ENCODE measurements around the gene LARGE1.

LARGE1 gene

GRCh38 chr22:33302049-33302545 is 618.2 kb downstream of the LARGE1 start:
- no peaks in the 10 kb centered on the region for H3K27me3 ChIP-seq (ENCODE audit: insufficient read depth, low read length, poor library complexity, severe bottlenecking)
- H3K9me2 ChIP-seq (replicated peaks; ENCODE audit: low read depth, low read length) = no peaks in the 10 kb centered on the region
- H4K20me1 ChIP-seq (ENCODE audit: insufficient read depth, low read length, poor library complexity, severe bottlenecking) = no peaks in the 10 kb centered on the region
- TF ChIP-seq CTCF (conservative IDR thresholded peaks at IDR 0.05; ENCODE audit: low read length) = peak; percentile 75
- TF ChIP-seq EZH2phosphoT487 (IDR thresholded peaks at IDR 0.05; ENCODE audit: borderline replicate concordance) = no peak
- no peaks in the 10 kb centered on the region; the same call in 1 of the 2 replicates for H3K9me3 ChIP-seq (ENCODE audit: insufficient read depth, low read depth, low read length)
- no peak overlapping the region for H2AFZ ChIP-seq (ENCODE audit: low read length)
- no peak overlapping the region for H3K9ac ChIP-seq (ENCODE audit: low read depth, low read length, poor library complexity, severe bottlenecking)
- no peaks in the 10 kb centered on the region for H3F3A ChIP-seq (ENCODE audit: low read depth)
- H3K4me2 ChIP-seq (ENCODE audit: low read depth, low read length, poor library complexity, severe bottlenecking) = no peak overlapping the region
- no peak overlapping the region for H3K4me3 ChIP-seq (ENCODE audit: low read length, poor library complexity, severe bottlenecking)
- no peaks in the 10 kb centered on the region for H3K79me2 ChIP-seq (ENCODE audit: insufficient read depth, low read length)
- H3K36me3 ChIP-seq (ENCODE audit: insufficient read depth, low read length) = no peaks in the 10 kb centered on the region
- H3K4me1 ChIP-seq (ENCODE audit: insufficient read depth, low read length, poor library complexity, severe bottlenecking) = no peaks in the 10 kb centered on the region

DNA sequence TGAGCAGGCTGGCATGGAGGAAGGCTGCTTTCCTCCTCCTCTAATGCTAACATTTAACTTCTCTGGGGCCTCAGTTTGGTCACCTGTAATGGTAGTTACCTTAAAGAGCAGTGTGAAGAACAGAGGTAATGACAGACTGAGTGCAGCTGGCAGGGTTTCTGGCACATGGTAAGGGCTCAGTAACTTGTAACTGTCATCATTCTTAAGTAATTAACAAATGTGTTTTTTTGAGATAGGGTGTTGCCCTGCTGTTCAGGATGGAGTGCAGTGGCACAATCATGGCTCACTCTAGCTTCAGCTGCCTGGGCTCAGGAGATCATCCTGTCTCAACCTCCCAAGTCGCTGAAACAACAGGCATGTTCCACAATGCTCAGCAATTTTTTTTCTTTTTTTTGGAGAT is 620.1 kb downstream of the LARGE1 start:
- TF ChIP-seq EZH2phosphoT487 (IDR thresholded peaks at IDR 0.05; ENCODE audit: borderline replicate concordance) = no peak
- TF ChIP-seq CTCF (conservative IDR thresholded peaks at IDR 0.05; ENCODE audit: low read length) = no peak
- Histone ChIP-seq H4K20me1 (ENCODE audit: insufficient read depth, low read length, poor library complexity, severe bottlenecking) (no peaks in the 10 kb centered on the region), H2AFZ (ENCODE audit: low read length) (no peak overlapping the region), H3K27me3 (ENCODE audit: insufficient read depth, low read length, poor library complexity, severe bottlenecking) (no peaks in the 10 kb centered on the region), H3F3A (ENCODE audit: low read depth) (no peaks in the 10 kb centered on the region), H3K9me3 (ENCODE audit: insufficient read depth, low read depth, low read length) (no peaks in the 10 kb centered on the region; the same call in 1 of the 2 replicates), H3K36me3 (ENCODE audit: insufficient read depth, low read length) (no peaks in the 10 kb centered on the region), H3K4me1 (ENCODE audit: insufficient read depth, low read length, poor library complexity, severe bottlenecking) (no peaks in the 10 kb centered on the region), H3K4me2 (ENCODE audit: low read depth, low read length, poor library complexity, severe bottlenecking) (no peak overlapping the region), H3K4me3 (ENCODE audit: low read length, poor library complexity, severe bottlenecking) (no peak overlapping the region), H3K9ac (ENCODE audit: low read depth, low read length, poor library complexity, severe bottlenecking) (no peak overlapping the region), H3K9me2 (replicated peaks; ENCODE audit: low read depth, low read length) (no peaks in the 10 kb centered on the region), H3K79me2 (ENCODE audit: insufficient read depth, low read length) (no peaks in the 10 kb centered on the region)

DNA sequence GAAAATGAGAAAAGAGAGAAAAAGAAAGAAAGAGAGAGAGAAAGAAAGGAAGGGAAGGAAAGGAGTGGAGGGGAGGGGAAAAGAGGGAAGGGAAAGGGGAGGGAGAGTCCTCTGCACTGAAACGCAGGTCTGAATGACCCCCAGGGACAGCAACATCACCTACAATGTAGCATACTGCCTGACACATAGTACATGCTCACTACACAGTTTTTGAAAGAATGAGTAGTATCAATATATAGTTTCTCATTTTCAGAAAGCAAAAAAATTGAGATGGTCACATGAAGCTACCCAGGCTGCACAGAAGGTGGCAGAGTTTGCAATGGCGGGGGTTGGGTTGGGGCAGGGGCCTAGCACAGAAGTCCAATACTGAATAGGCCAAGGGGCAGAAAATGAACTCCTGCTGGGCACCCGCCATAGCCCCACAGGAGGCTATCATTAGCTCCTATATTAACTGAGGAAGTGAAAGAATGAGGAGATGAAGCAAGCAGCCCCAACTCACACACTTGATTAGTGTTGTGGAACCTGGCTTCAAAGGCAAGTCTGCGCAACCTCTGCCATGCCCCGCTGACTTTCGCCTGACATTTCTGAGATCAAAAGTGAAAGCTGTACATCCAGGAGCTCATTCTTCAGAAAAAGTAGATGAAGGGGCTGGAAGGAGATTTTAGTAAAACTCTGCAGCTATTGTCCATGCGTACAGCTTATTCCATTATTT is 620.9 kb downstream of the LARGE1 start:
- Histone ChIP-seq H4K20me1 (ENCODE audit: insufficient read depth, low read length, poor library complexity, severe bottlenecking) (no peaks in the 10 kb centered on the region), H3K27me3 (ENCODE audit: insufficient read depth, low read length, poor library complexity, severe bottlenecking) (no peaks in the 10 kb centered on the region), H3F3A (ENCODE audit: low read depth) (no peaks in the 10 kb centered on the region), H3K9me3 (ENCODE audit: insufficient read depth, low read depth, low read length) (no peaks in the 10 kb centered on the region), H3K9me2 (replicated peaks; ENCODE audit: low read depth, low read length) (no peaks in the 10 kb centered on the region), H3K4me3 (ENCODE audit: low read length, poor library complexity, severe bottlenecking) (no peak overlapping the region), H3K4me2 (ENCODE audit: low read depth, low read length, poor library complexity, severe bottlenecking) (no peak overlapping the region), H3K36me3 (ENCODE audit: insufficient read depth, low read length) (no peaks in the 10 kb centered on the region), H2AFZ (ENCODE audit: low read length) (no peak overlapping the region), H3K79me2 (ENCODE audit: insufficient read depth, low read length) (no peaks in the 10 kb centered on the region), H3K9ac (ENCODE audit: low read depth, low read length, poor library complexity, severe bottlenecking) (no peak overlapping the region), H3K4me1 (ENCODE audit: insufficient read depth, low read length, poor library complexity, severe bottlenecking) (no peaks in the 10 kb centered on the region)
- TF ChIP-seq CTCF (conservative IDR thresholded peaks at IDR 0.05; ENCODE audit: low read length) = no peak
- TF ChIP-seq EZH2phosphoT487 (IDR thresholded peaks at IDR 0.05; ENCODE audit: borderline replicate concordance) = no peak
